Cardiac muscle cell (in vitro differentiated cells and primary cell): ENCODE results near the gene HOXA7. TPM values are rescaled to one million over a fixed set of nuclear protein-coding genes. Genes with fewer than 3 reads are reported as not detected.

Experiments used
- DNase-seq, 2 donors: peaks; one replicate each; pipeline versions ENCODE4 v3.0.0 to v3.0.0-alpha.2; 2010 to 2017; ENCODE audit warnings: low read depth in 1 of 2, low spot score in 1 of 2
- H3K27ac ChIP-seq: fragments of 200-600 bp; sonication (generic); 2 replicates; pipeline ENCODE4 v1.5.1; 2016
- H3K27me3 ChIP-seq: fragments of 200-600 bp; sonication (generic); 2 replicates; pipeline ENCODE4 v1.6.0; 2016; ENCODE audit warnings: control low read depth
- H3K36me3 ChIP-seq: fragments of 200-600 bp; sonication (generic); 2 replicates; pipeline ENCODE4 v1.5.1; 2016; ENCODE audit warnings: control low read depth
- H3K4me1 ChIP-seq: fragments of 200-600 bp; sonication (generic); 2 replicates; pipeline ENCODE4 v1.8.1; 2017; ENCODE audit warnings: low read depth, mild to moderate bottlenecking, mixed run types
- H3K4me3 ChIP-seq: fragments of 200-600 bp; sonication (generic); 2 replicates; pipeline ENCODE4 v1.5.1; 2016; ENCODE audit warnings: mild to moderate bottlenecking
- H3K9me3 ChIP-seq: fragments of 200-600 bp; sonication (generic); 2 replicates; pipeline ENCODE4 v1.5.1; 2017; ENCODE audit warnings: low read depth, mild to moderate bottlenecking, control low read depth
- CTCF ChIP-seq: IDR thresholded peaks from 2 replicates; pipeline ENCODE4 v1.5.1; 2012; ENCODE audit warnings: low read depth, mild to moderate bottlenecking, low read length
- polyA plus RNA-seq: library from polyadenylated mRNA; unstranded; fragments of >200 nt; fragmentation: Nextera tagmentation; extraction: Ambion mirVana; gene quantifications from 2 replicates; pipeline ENCODE4 v1.2.1, GENCODE V29; 2016
- total RNA-seq: library from RNA; depleted of rRNA; stranded (reverse); fragments of >200 nt; gene quantifications from 2 replicates; pipeline ENCODE4 v1.2.3, GENCODE V29; 2016

The HOXA7 gene
- total and polyA plus RNA-seq, 2 experiments from 2014 or later = not detected

DNA sequence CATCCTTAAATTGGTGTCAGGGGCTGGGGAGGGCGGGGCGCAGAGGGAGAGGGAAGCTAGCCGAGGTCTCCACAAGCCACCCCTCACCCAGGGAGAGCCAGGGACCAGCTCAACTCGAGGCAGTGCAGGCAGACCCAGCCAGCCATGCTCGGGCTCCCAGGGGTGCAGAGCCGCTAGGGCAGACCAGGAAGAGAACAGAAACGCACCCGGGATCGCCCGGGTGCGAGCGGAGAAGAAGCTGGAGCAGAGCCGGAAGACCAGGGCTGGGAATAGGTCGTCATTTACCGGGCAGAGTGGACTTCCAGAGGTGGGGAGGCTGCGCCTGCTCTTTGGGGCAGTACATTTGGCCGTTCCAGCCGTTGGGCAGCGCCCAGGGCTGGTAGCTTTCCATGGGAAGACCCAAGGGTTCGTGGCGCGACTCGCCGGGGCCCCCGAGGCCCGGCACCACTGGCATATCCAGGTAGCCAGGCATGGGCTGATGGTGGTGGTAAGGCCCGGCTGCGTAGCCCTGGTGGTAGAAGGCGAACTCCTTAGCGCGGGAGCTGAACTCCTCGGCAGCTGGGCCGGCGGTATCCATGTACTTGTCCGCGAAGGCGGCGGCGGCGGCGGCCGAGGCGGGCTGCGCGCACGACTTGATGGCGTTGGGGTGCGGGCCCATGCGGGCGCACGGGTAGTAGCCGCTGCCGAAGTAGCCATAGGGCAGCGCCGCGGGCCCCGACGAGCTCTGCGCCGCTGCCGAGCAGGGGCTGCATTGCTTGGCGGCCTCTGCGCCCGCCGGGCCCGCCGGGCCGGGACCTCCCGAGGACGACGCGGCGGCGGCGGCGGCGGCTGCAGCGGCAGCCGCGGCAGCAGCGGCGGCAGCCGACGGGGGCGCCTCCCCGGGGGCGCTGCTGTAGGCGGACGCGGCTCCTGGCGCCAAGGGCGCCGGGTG lies 42.7 kb upstream of the HOXA7 start:
- peak overlapping the region; percentile 8 for H3K4me3 ChIP-seq
- no peaks in the 10 kb centered on the region for H3K4me1 ChIP-seq
- TF ChIP-seq CTCF = no peak
- H3K27ac ChIP-seq = no peak overlapping the region
- H3K9me3 ChIP-seq = no peaks in the 10 kb centered on the region
- peak in 1 of 2 donors; percentile 29 for DNase-seq
- no peaks in the 10 kb centered on the region for H3K36me3 ChIP-seq
- peaks cover 98% of the 10 kb centered on the region for H3K27me3 ChIP-seq

- H3K9me3 ChIP-seq = no peaks in the 10 kb centered on the region
- no peak overlapping the region for H3K27ac ChIP-seq
- DNase-seq = no peak
- TF ChIP-seq CTCF = no peak
- peaks cover 98% of the 10 kb centered on the region for H3K27me3 ChIP-seq
- no peaks in the 10 kb centered on the region for H3K36me3 ChIP-seq
- H3K4me3 ChIP-seq = no peak overlapping the region
- no peaks in the 10 kb centered on the region for H3K4me1 ChIP-seq
Observed at GRCh38 chr7:27198138-27198841, 41.8 kb upstream of the HOXA7 start.

DNA sequence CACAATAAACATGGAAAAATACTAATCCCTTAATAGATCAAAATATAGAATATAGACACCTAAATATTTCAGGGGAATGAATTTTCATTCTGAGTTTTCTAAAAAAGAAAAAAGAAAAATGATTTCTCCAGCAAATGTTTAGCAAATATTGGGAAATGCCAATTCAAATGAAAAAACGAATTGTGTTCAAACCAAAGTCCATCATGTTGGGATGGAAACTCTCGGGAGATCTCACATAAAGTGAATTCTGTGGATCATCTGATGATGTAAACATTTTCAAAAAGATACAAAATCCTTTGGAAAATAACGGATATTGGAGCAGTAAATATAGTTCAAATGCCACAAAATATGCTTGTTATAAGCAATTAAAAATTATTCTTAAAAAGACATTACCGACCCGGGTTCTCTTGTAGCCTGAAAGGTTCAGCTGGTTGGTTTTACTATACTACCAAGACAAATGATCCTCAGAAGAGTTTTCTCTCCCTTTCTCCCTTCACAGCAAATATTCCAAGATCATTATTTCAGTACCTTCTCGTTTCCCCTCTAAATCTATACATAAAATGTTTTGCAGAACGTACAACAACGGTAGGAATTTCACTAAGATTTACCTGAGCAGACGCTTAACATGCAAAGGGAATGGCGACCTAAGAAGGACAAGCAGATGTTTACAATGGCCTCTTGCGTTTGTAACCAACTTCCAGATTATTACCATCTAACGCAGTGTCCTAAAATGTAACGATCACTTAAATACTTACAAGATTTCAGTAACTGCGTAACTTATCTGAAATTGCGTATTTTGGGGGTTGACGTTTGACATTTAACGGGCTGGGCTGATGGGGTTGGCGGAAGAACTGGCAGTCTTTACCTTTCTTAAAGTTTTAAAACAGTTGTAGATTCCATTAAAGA lies 40.9 kb upstream of the HOXA7 start:
- no peaks in the 10 kb centered on the region for H3K9me3 ChIP-seq
- no peak for TF ChIP-seq CTCF
- H3K27ac ChIP-seq = no peak overlapping the region
- no peaks in the 10 kb centered on the region for H3K36me3 ChIP-seq
- H3K4me3 ChIP-seq = no peak overlapping the region
- no peaks in the 10 kb centered on the region for H3K4me1 ChIP-seq
- H3K27me3 ChIP-seq = peaks cover 98% of the 10 kb centered on the region
- DNase-seq = no peak

- H3K36me3 ChIP-seq = no peaks in the 10 kb centered on the region
- peak; percentile 81 to 87 for DNase-seq
- H3K9me3 ChIP-seq = no peaks in the 10 kb centered on the region
- peaks cover 98% of the 10 kb centered on the region for H3K27me3 ChIP-seq
- H3K4me3 ChIP-seq = no peak overlapping the region
- no peaks in the 10 kb centered on the region for H3K4me1 ChIP-seq
- TF ChIP-seq CTCF = peak; percentile 73
- no peak overlapping the region for H3K27ac ChIP-seq
Observed at GRCh38 chr7:27196287-27196767, 39.9 kb upstream of the HOXA7 start.
